ENCODE results near the gene OSR1. TPM values are rescaled to one million over a fixed set of nuclear protein-coding genes. Genes with fewer than 3 reads are reported as not detected.
A peak's percentile ranks its signal among the peaks of the same experiment; 100 is the strongest.

Gene OSR1
- total and polyA plus RNA-seq, 10 of the 15 experiments (the other 5 are each of a cell fraction or from before 2014, with no cell fraction given), result not detected

DNA sequence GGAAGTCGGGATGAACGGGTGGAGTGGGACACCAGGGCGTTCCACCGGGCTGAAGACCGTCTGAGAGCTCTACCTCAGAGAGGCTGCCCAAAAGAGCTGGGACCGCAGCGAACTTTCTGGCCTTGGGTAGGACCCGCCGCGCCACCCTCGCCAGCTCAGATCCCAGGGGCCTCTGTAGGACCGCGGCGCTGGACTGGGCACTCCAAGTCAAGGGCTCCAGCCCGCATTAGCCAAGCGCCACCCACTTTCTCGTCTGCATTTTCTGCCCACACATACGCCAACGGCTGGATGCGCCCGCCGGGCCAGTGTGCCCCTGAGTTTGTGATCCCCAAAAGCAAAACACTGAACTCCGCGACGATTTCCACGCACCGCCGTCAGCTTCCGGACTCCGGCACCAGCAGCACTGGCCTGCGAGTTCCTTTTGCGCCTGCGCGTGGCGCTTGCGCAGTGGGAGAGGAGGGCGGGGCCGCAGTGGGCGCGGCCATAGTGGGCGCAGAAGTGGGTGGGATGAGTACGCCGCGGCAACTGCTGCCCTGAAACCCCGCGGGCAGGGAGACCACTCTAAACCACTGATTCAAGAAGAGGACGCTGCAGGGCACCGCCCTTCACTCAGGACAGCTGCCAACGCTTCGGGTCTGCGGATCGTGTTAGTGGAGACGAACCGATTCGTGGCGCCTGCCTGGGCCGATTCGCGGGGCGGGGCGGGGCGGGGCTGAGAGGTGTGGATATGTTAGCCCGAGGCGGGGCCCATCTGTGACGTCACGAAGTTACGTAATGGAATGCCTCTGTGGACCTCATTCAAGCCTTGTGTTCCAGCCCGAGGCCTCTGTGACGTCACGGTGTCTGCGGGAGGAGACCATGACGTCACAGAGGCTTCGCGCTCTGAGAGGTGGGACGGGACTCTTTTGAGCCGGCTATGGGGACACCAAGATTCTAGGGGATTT lies 10.5 kb downstream of the OSR1 start (continued):
- TF ChIP-seq, protein P1, sequence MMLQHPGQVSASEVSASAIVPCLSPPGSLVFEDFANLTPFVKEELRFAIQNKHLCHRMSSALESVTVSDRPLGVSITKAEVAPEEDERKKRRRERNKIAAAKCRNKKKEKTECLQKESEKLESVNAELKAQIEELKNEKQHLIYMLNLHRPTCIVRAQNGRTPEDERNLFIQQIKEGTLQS (IDR thresholded peaks at IDR 0.05; ENCODE audit: borderline replicate concordance, extremely low read depth, low read depth, low read length), result no peak
- TF ChIP-seq, protein P2, sequence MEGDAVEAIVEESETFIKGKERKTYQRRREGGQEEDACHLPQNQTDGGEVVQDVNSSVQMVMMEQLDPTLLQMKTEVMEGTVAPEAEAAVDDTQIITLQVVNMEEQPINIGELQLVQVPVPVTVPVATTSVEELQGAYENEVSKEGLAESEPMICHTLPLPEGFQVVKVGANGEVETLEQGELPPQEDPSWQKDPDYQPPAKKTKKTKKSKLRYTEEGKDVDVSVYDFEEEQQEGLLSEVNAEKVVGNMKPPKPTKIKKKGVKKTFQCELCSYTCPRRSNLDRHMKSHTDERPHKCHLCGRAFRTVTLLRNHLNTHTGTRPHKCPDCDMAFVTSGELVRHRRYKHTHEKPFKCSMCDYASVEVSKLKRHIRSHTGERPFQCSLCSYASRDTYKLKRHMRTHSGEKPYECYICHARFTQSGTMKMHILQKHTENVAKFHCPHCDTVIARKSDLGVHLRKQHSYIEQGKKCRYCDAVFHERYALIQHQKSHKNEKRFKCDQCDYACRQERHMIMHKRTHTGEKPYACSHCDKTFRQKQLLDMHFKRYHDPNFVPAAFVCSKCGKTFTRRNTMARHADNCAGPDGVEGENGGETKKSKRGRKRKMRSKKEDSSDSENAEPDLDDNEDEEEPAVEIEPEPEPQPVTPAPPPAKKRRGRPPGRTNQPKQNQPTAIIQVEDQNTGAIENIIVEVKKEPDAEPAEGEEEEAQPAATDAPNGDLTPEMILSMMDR (IDR thresholded peaks at IDR 0.05 in 2 of 3, conservative IDR thresholded peaks at IDR 0.05 in 1 of 3; ENCODE audit: control insufficient read depth in 2 of 3, extremely low read depth in 1 of 3, insufficient read depth in 1 of 3, low read depth in 3 of 3, low read length in 3 of 3), result no peak
- TF ChIP-seq IKZF1 (conservative IDR thresholded peaks at IDR 0.05) (peak; percentile 69), CHD4 (IDR thresholded peaks at IDR 0.05) (no peak), SPI1 (IDR thresholded peaks at IDR 0.05; ENCODE audit: borderline replicate concordance, insufficient read depth, low read depth, low read length) (no peak), MYC (IDR thresholded peaks at IDR 0.05; ENCODE audit: insufficient read depth, insufficient read length, insufficient replicate concordance, low read length, severe bottlenecking) (no peak), ESRRA (IDR thresholded peaks at IDR 0.05; ENCODE audit: low read length) (peak; percentile 40; the same call in 1 of the 2 replicates), POLR2A (IDR thresholded peaks at IDR 0.05; ENCODE audit: low read depth, low read length) (peak; percentile 99), TBL1XR1 (IDR thresholded peaks at IDR 0.05; ENCODE audit: low read depth, low read length) (no peak), NRF1 (conservative IDR thresholded peaks at IDR 0.05; ENCODE audit: low read depth, low read length) (peak; percentile 94), STAT3 (IDR thresholded peaks at IDR 0.05; ENCODE audit: low read depth, low read length) (no peak), NFXL1 (IDR thresholded peaks at IDR 0.05; ENCODE audit: borderline replicate concordance) (no peak)
- TF ChIP-seq, protein P3, sequence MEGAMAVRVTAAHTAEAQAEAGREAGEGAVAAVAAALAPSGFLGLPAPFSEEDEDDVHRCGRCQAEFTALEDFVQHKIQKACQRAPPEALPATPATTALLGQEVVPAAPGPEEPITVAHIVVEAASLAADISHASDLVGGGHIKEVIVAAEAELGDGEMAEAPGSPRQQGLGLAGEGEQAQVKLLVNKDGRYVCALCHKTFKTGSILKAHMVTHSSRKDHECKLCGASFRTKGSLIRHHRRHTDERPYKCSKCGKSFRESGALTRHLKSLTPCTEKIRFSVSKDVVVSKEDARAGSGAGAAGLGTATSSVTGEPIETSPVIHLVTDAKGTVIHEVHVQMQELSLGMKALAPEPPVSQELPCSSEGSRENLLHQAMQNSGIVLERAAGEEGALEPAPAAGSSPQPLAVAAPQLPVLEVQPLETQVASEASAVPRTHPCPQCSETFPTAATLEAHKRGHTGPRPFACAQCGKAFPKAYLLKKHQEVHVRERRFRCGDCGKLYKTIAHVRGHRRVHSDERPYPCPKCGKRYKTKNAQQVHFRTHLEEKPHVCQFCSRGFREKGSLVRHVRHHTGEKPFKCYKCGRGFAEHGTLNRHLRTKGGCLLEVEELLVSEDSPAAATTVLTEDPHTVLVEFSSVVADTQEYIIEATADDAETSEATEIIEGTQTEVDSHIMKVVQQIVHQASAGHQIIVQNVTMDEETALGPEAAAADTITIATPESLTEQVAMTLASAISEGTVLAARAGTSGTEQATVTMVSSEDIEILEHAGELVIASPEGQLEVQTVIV (IDR thresholded peaks at IDR 0.05; ENCODE audit: borderline replicate concordance, partially characterized antibody), result no peak
- TF ChIP-seq, protein P4, sequence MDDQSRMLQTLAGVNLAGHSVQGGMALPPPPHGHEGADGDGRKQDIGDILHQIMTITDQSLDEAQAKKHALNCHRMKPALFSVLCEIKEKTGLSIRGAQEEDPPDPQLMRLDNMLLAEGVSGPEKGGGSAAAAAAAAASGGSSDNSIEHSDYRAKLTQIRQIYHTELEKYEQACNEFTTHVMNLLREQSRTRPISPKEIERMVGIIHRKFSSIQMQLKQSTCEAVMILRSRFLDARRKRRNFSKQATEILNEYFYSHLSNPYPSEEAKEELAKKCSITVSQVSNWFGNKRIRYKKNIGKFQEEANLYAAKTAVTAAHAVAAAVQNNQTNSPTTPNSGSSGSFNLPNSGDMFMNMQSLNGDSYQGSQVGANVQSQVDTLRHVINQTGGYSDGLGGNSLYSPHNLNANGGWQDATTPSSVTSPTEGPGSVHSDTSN (IDR thresholded peaks at IDR 0.05; ENCODE audit: insufficient replicate concordance, low read depth, low read length), result no peak
- TF ChIP-seq, protein P5, sequence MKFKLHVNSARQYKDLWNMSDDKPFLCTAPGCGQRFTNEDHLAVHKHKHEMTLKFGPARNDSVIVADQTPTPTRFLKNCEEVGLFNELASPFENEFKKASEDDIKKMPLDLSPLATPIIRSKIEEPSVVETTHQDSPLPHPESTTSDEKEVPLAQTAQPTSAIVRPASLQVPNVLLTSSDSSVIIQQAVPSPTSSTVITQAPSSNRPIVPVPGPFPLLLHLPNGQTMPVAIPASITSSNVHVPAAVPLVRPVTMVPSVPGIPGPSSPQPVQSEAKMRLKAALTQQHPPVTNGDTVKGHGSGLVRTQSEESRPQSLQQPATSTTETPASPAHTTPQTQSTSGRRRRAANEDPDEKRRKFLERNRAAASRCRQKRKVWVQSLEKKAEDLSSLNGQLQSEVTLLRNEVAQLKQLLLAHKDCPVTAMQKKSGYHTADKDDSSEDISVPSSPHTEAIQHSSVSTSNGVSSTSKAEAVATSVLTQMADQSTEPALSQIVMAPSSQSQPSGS (IDR thresholded peaks at IDR 0.05; ENCODE audit: low read length), result peak; percentile 93
- TF ChIP-seq, protein P6, sequence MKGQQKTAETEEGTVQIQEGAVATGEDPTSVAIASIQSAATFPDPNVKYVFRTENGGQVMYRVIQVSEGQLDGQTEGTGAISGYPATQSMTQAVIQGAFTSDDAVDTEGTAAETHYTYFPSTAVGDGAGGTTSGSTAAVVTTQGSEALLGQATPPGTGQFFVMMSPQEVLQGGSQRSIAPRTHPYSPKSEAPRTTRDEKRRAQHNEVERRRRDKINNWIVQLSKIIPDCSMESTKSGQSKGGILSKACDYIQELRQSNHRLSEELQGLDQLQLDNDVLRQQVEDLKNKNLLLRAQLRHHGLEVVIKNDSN (IDR thresholded peaks at IDR 0.05; ENCODE audit: borderline replicate concordance, extremely low read length, insufficient read depth, low read depth, low read length), result no peak
- TF ChIP-seq, protein P7, sequence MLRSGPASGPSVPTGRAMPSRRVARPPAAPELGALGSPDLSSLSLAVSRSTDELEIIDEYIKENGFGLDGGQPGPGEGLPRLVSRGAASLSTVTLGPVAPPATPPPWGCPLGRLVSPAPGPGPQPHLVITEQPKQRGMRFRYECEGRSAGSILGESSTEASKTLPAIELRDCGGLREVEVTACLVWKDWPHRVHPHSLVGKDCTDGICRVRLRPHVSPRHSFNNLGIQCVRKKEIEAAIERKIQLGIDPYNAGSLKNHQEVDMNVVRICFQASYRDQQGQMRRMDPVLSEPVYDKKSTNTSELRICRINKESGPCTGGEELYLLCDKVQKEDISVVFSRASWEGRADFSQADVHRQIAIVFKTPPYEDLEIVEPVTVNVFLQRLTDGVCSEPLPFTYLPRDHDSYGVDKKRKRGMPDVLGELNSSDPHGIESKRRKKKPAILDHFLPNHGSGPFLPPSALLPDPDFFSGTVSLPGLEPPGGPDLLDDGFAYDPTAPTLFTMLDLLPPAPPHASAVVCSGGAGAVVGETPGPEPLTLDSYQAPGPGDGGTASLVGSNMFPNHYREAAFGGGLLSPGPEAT (IDR thresholded peaks at IDR 0.05; ENCODE audit: low read depth), result 0 out of 2 replicates have a peak, but pooled peaks have one; percentile 27
